GM10266 (cell line): Measurements from ENCODE around the gene SPSB1.

Experiments used
- DNase-seq: peaks from one replicate; pipeline ENCODE4 v3.0.0; 2012; ENCODE audit errors: extremely low spot score
- CTCF ChIP-seq: IDR thresholded peaks from 2 replicates; pipeline ENCODE4 v1.5.1; 2012; ENCODE audit warnings: mild to moderate bottlenecking, low read depth; ENCODE audit not compliant: control insufficient read depth, insufficient read depth; ENCODE audit errors: missing control alignments

SPSB1 gene

GRCh38 chr1:9261496-9261895, 31.2 kb upstream of the SPSB1 start:
- DNase-seq: no peak
- TF ChIP-seq CTCF: no peak

GRCh38 chr1:9262096-9262986, 30.4 kb upstream of the SPSB1 start:
- no peak for TF ChIP-seq CTCF
- DNase-seq: no peak

GRCh38 chr1:9263276-9263855, 29.3 kb upstream of the SPSB1 start:
- DNase-seq: no peak
- TF ChIP-seq CTCF: no peak

GRCh38 chr1:9263984-9264872, 28.5 kb upstream of the SPSB1 start:
- no peak for TF ChIP-seq CTCF
- DNase-seq: no peak

- no peak for TF ChIP-seq CTCF
These were observed 27.7 kb upstream of the SPSB1 start for GRCh38 chr1:9265037-9265436.

GRCh38 chr1:9265968-9266367, 26.7 kb upstream of the SPSB1 start:
- no peak for TF ChIP-seq CTCF
- DNase-seq: no peak

More at GRCh38 chr1:9265037-9265436, 27.7 kb upstream of the SPSB1 start:
- no peak for DNase-seq
